Keratinocyte (primary cell): ENCODE results near the gene ETFB.

ENCODE experiments used
- EZH2 ChIP-seq: IDR thresholded peaks from one replicate; pipeline ENCODE4 v1.6.1; 2012; ENCODE audit warnings: inconsistent platforms, mild to moderate bottlenecking, low read length, moderate library complexity
- TF ChIP-seq, protein P1 (sequence below), 3 experiments: IDR thresholded peaks in 1 of 3; conservative IDR thresholded peaks in 1 of 3; optimal IDR thresholded peaks in 1 of 3; 2 replicates in 2 of 3; 3 replicates in 1 of 3; pipeline versions ENCODE3 to v1.5.1; 2011; ENCODE audit warnings: low read length in 3 of 3, mild to moderate bottlenecking in 3 of 3, moderate library complexity in 2 of 3, control low read depth in 1 of 3, inconsistent platforms in 1 of 3; ENCODE audit not compliant: insufficient read depth in 2 of 3; ENCODE audit errors: extremely low read depth in 1 of 3

DNA sequence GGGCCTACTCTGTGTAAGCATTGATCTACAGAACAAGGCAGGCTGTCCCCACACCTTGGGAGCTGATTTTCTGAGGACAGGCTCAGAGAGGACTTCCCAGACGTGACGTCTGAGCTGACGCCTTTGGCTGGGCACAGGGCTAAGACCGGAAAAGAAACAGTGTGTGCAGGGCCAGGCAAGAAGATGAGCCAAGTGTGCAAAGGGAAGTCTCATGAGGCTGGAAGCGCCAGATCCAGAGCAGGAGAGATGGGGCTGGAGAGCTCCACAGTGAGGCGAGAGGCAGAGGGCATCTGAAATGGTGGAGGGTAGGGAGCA, 42.1 kb downstream of the ETFB start:
- TF ChIP-seq, protein P1, sequence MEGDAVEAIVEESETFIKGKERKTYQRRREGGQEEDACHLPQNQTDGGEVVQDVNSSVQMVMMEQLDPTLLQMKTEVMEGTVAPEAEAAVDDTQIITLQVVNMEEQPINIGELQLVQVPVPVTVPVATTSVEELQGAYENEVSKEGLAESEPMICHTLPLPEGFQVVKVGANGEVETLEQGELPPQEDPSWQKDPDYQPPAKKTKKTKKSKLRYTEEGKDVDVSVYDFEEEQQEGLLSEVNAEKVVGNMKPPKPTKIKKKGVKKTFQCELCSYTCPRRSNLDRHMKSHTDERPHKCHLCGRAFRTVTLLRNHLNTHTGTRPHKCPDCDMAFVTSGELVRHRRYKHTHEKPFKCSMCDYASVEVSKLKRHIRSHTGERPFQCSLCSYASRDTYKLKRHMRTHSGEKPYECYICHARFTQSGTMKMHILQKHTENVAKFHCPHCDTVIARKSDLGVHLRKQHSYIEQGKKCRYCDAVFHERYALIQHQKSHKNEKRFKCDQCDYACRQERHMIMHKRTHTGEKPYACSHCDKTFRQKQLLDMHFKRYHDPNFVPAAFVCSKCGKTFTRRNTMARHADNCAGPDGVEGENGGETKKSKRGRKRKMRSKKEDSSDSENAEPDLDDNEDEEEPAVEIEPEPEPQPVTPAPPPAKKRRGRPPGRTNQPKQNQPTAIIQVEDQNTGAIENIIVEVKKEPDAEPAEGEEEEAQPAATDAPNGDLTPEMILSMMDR (optimal IDR thresholded peaks at IDR 0.05 in 1 of 3, IDR thresholded peaks at IDR 0.05 in 1 of 3, conservative IDR thresholded peaks at IDR 0.05 in 1 of 3; ENCODE audit: extremely low read depth in 1 of 3, insufficient read depth in 2 of 3, low read length in 3 of 3), result no peak
- TF ChIP-seq EZH2, result no peak
